Stimulated activated naive CD8-positive, alpha-beta T cell treated with anti-CD3 and anti-CD28 coated beads, Interleukin-15, Interleukin-2, amounts not matched to agents 100 U/mL and 50 U/mL, for 24 hours (primary cell): ENCODE data around the gene APOBEC3C.
"Not testable (repeated sequence)": the region's sequence is repeated elsewhere in the genome, so short reads cannot be mapped to it uniquely, and the experiment has no call there.

ENCODE experiments used
- ATAC-seq: fragments of 150-1000 bp; cut with Tn5 transposase; one replicate; pipeline ENCODE4 v1.10.0; 2021
- DNase-seq: peaks from one replicate; pipeline ENCODE4 v3.0.0; 2021

APOBEC3C gene

DNA sequence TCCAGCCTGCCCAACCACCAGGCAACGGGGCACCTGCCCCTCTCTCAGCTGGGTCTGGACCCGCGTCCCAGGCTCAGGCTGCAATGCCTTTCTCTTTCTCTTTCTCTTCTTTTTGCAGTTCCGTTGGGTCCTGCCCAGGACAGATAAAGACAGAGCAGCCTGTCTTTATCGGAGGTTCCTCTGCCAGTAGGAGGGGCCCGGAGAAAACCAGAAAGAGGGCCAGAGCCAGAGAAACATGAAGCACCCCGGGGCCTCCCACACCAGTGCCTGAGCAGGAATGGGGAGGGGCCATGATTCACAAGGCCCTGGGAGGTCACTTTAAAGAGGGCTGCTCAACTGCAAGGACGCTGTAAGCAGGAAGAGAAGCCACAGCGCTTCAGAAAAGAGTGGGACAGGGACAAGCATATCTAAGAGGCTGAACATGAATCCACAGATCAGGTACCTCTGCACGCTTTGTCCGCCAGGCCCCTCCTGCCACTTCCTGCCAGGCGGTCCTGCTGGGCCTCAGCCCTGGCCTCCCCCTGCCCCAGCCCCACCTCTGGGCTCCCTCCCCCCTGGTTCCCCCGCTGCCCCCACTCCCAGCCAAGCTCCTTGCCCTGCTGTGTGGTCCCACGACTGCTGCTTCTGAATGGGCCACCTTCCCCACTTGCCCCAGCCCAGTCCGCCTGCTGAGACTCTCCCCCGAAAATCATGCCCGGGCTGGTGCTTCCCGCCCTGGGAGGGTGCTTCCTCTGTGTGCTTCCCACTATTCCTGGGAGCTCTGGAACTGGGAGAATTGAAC, at the start of gene APOBEC3C:
Gene APOBEC3C, plus strand, starts transcription at position 316 of the 781 bp plus-strand sequence. Its CDS starts 106 bp downstream, at position 422.
- DNase-seq (peak; percentile 84), ATAC-seq (peak; percentile 99)

DNA sequence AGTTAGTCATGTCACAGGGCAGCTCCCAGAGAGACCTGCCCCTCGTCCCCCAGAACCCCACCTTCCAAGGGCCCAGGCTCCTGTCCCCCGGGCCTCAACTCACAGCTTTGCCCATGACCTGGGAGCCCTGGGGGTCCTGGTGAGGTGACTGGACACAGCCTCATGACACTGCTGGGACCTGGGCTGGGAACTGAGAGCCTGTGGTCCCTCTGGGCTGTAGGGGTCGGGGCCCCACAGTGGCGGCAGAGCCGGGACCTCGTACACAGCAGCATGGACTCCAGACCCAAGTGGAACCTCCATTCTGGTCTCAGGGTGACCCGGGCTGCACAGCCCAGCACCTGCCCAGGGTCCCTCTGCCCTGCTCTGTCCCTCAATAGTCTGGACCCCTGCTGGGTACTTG, 49.8 kb upstream of the APOBEC3C start:
- peak; percentile 32 for ATAC-seq
- no peak for DNase-seq

DNA sequence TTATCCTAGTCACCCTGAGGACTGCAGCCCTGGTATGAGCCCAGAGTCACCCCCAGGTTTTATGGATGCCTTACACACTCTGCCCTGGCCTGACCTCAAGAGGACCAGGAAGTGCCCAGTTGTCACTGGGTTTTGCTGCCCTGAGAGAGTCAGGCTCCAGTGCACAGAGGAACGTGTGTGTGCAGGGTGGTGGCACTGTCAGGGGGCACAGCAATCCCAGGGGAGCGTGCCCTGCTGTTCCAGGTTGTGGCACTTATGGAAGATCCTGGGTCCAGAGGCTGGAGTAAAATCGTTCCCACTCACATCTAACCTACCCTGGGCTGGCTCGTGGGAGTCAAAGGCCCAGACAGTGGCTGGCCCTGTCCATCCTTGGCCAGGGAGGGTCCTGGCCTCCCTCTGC, 49.1 kb upstream of the APOBEC3C start:
- DNase-seq (no peak), ATAC-seq (no peak)

DNA sequence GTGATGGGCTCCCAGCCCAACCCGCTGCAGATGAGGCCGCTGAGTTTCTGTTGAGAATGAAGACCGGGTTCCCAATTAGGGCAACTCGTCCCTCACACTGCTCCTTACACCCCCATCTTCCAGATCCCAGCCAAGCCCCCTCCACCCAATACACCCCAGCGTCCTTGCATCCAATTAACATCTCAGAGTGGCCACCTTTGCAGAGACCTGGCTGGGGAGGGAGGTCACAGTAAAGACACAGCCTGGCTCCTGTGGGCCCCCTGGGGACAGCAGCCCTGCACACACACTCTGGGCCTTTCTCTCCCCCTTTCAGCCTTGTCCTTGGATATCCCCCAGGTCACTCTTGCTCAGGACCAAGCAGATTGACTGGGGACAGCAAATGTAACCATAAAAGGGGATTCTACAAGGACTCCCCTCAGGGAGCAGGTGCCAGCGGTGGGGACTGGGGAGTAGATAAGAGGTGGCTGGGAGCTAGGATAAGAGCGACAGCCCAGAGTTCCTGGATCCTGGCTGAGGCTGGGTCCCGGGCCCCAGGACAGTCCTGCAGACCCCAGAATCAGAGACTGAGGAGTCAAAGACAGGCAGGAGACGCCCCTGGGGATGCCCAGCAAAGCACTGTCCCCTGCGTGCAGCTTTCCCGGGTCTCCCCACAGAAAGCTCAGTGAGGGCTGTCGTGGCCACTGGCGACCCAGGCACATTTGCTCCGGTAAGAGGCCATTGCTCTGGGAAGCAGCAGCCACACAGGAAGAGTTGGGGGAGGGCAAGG, 48.3 kb upstream of the APOBEC3C start:
- ATAC-seq (no peak), DNase-seq (no peak)

DNA sequence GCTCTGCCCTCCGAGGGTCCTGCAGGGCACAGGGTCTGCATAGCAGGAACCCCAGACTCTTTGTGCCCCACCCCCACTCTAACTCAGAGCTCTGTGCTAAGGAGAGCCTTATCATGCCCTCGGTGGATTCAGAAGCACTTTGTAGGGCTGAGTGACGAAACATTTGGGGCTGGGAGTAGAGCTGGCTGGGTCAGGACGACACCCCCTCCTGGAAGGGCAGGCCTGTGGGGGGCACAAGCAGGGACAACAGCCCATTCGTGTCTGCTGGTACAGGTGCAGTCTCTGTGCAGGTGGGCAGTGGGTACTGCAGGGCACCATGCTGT, 47.7 kb upstream of the APOBEC3C start:
- ATAC-seq, result no peak
- no peak for DNase-seq

DNA sequence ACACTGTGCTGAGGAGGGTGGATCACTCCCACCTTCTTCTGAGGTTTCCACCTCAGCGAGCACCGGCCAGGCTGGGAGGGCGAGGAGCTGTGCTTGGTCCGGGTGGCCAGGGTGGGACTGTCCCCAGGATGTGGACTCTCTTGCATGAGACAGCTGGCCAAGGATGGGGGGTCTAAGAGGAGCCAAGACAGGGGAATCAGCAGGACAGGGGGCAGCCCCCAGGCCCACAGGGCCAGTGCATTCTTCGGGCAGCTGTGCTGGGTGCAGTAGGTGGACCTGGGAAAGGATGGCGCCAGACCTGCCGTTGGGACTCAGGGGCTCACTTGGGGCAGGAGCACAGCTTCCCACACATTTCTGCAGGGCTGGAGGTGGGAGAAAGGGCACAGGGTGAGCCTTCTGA, 47.1 kb upstream of the APOBEC3C start:
- ATAC-seq (no peak), DNase-seq (no peak)

DNA sequence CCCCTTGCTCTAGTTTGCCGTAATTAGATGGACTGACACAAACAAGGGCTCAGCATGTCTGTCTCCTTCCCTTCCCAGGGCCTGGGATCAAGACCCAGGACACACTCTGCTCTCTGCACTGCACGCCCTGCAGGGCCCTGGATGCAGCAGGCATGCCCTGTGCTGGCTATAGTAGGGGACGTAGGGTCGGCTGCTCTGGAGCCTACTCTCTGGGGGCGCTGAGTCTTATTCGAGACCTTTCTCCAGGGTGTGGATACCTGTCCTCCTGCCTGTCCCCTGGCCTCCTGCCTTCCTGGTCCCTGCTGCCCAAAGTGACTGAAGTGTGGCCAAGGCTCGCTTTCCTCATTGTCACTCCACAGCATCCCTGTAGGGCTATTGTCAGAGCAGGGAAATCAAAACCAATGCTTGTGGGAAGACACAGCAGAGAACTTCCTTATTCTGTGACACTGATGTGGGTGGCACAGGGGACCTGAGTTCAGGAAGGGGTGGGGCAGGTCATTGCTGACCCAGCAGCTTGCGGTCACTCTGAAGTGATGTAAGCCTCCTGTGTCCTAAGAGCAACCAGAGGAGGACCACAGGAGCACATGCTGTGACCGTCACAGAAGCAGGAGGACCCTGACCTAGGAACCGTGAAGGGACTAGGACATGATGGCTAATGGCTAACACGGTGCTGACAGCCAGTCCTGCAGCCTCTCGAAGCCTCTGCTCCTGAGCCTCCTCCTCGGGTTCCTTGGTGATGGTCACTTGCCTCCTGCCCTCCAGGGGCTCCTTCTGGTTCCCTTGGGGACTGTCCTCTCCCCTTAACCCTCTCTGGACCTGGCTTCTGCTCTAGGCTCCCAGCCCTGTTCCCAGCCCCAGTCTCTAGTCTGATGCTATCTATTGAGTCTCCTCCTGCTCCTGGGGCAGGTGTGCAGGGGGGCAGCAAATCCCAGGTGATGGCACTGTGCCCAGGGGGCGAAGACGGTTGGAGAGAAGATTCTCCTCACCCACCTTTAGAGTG, 46.3 kb upstream of the APOBEC3C start:
- DNase-seq (no peak), ATAC-seq (no peak)

DNA sequence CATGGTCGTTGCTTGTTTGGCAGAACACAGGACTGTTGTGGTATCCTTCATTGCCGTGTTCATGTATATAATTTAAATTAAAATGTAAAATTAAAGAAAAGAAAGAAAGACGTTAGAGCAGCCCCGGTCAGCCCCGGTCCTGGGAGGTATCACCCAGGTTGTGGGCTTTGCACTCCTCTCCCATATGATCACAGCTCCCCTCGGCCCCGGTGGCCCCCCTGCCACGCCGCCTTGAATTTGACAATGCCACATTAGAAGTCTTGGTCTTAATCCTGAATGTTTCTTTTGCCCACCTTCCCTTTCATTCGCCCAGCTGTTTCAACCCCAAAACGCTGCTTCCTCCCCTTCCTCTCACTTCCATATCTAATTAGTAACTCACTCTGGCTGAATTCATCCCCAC, 45.3 kb upstream of the APOBEC3C start:
- ATAC-seq (no peak), DNase-seq (no peak)

DNA sequence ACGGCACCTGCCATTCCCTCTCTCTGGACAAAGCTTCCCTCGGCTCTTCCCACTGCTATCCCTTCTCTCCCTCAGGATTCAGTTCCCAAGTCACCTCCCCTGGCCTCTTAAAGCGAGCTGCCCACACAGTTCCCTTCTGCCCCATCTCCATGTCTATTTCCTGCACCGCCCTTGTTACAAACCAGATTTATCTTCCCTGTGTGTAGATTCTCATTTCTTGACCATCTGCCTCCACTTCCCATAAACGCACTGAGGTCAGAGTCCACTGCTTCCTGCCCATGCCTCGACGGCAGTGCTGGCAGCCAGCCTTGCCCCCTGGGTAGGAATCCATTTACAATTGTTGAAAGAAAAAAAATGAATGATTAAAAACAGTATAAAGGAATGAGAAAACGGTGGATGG, 43.5 kb upstream of the APOBEC3C start:
- ATAC-seq (no peak), DNase-seq (no peak)

DNA sequence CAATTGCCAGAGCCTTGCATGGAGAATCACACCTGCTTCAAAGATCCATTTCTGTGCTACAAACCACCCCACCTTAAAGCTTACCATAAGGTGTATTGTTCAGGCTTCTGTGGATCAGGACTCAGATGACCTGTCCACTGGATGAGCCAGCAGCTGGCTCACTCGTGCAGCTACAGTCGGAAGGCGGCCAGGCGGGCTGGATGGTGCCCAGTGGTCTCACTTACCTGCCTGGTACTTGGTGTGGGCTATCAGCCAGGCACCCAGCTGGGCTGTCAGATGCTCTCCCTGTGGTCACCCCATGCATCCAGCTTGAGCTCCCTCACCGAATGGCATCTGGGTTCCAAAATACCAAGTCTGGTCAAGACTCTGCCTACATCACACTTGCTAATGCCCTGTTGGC, 42.9 kb upstream of the APOBEC3C start:
- ATAC-seq (no peak), DNase-seq (no peak)

DNA sequence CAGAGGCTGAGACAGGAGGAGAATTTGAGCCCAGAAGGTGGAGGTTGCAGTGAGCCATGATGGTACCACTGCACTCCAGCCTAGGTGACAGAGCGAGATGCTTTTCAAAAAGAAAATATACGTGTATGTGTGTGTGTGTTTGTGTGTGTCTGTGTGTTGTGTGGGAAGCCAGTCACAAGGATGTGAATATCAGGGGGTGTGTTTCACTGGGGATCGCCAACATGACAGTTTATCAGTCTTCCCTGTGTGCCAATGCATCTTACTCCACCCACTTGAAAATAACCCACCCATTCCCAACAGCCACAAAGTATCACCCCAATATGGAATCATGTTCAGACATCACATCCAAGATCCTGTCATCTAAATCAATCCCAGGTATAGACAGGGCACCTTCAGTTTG, 42.3 kb upstream of the APOBEC3C start:
- no peak for ATAC-seq

DNA sequence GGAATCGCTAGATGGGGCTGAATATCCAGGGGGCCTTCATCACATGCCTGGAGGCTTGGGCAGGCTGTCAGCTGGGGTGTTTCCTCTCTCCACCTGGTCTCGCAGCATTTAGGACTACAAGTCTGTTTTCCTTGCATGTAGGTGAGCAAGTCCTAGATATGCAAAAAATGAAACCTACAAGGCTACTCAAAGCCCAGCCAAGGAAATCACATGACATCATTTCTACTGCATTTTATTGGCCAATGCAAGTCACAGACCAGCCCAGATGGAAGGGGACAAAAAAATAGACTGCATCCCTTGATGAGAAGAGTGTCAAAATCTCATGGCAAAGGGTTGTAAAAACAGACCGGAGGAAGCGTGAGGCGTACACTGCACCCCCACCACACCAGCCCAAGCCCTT, 41.5 kb upstream of the APOBEC3C start:
- no peak for DNase-seq
- no peak for ATAC-seq

More for the DNA sequence above, 42.3 kb upstream of the APOBEC3C start:
- no peak for DNase-seq

DNA sequence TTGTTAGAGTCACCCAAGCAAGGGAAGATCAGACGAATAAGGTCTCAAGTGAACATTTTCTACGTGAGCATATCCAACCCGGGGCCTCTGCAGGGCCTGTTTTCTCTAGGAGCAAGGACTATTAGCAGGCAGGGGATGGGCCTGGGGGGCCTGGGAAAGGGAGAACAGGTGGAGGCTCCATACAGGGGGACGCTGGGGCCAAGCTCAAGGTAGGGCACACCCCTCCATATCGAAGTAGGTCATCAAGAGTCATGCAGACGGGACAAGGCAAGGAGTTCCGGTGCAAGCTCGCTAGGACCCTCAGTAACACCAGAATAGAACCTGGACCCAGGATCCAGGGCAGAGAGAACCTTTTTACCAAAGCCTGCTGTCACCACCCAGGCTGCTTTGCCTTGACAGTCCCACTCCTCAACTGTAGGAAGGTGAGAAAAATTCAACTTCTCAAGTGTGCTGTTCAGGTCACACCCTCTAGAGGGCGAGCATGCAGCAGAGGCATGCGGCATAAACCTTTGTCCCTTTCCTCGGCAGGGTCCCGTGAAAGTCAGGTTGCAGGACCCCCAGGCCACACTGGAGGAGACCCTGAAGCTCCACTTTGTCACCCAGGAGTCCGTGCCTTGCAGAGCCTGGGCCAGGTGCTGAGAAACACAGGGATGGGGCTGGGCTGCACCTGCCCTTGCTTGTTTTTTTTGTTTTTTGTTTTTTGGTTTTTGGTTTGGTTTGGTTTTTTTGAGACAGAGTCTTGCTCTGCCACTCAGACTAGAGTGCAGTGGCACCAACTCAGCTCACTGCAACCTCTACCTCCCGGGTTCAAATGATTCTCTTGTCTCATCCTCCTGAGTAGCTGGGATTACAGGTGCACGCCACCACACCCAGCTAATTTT, 40.5 kb upstream of the APOBEC3C start:
- DNase-seq, result peak; percentile 34
- ATAC-seq, result no peak

DNA sequence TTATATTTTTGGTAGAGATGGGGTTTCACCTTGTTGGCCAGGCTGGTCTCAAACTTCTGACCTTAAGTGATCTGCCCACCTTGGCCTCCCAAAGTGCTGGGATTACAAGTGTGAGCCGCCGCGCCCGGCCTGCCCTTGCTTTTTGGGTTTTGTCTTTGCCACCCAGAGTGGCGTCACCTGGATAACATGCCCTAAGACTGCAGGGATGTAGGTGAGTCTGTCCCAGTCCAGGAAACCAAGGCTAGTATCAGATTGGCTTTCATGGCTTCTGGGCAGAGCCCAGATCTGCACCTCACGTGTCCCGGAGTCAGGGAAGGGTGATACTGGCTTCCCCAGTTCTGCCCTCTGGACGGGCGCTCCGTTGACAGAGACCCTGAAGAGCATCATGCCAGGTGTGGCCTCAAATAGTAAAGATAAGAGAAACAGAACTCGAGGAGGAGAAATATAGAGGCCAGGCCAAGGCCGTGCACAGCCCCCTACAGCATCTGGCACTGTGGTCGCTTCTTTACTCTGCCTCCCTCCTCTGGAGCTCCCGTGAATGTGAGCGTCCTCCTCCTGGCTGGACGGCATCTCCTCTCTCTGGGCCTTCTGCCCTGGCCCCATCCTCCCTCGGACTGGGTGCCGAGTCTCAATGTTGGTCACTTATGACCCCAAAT, 39.8 kb upstream of the APOBEC3C start:
- DNase-seq (no peak), ATAC-seq (no peak)

DNA sequence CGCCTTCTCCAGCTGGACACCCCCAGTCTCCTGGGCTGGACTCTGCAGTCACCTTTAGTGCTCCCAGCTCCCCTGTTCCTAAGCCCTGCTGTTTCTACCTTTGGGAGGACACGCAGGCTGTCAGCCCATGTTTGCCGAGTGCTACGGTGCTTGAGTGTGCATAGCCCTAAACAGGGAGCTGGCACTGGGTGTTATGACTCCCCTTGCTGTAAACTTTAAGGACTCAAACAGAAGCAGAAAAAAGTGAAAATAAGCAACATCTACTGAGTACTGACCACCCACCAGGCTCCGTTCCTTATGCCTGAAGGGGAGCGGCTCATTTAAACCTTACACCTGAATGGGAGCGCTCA, 39.3 kb upstream of the APOBEC3C start:
- ATAC-seq (no peak), DNase-seq (no peak)

DNA sequence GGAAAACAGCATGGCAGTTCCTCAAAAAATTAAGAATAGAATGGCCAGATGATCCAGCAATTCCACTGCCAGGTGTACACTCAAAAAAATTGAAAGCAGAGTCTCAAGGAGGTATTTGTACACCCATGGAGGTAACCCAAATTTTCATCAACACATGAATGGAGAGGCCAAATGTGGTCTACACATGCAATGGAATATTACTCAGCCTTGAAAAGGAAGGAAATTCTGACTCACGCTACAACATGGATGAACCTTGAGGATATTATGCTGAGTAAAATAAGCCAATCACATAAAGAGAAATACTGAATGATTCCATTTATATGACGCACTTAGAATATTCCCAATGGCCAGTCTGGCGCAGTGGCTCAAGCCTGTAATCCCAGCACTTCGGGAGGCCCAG, 36.8 kb upstream of the APOBEC3C start:
- not testable (repeated sequence) for DNase-seq, ATAC-seq

DNA sequence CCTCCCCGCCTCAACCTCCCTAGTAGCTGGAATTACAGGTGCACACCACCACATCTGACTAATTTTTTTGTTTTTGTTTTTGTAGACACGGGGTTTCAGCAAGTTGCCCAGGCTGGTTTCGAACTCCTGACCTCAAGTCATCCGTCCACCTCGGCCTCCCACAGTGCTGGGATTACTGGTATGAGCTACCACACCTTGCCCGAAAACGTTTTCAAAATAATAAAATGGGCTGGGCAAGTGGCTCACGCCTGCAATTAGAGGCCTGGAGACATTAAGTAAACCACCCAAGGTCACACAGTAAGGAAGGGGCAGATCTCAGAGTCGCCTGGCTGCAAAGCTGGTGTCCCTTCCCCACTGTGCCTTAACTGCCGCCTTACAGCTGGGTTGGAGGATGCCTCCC, 33.5 kb upstream of the APOBEC3C start:
- not testable (repeated sequence) for DNase-seq, ATAC-seq

DNA sequence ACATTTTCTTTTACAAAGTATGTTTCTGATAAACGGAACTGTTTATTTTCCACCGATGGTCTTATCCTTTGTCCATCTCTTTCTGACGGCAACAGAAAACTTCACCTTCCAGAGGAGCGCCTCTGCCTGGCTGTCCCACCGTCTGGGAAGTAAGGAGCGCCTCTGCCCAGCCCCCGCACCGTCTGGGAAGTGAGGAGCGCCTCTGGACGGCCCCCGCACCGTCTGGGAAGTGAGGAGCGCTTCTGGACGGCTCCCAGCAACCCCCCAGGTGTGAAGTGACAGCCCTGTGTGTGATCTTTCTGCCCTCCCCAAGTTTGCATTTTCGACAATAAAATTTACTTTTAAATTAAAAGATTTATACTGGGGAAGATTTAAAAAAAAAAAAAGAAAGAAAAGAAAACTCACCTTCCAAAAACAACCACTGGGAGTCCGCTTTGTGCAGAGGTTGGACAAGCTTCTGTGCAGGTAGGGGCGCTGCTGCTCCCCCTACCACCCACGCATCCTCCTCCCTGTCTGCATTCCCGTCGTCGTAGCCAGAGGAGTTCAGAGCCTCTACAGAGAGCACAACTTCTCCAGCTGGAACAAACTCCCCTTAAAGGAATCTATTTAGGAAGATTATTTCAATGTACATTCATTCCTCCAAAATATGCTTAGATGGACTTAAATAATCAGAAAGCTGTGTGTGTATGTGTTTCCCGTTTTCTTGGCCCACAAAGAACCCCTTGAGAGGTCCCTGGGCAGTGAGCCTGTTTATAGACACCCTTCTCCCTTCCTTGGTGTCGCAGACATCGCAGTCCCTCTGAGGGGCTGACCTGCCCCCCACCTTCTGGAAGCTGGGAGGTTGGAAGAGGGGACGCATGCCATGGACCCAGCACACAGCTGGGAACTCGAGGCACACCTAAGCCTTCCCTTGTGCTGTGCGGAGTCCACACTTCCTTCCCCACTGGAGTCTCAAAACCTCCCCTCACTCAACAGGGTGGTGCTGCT, 32.8 kb upstream of the APOBEC3C start:
- ATAC-seq, result peak; percentile 3
- DNase-seq, result no peak

DNA sequence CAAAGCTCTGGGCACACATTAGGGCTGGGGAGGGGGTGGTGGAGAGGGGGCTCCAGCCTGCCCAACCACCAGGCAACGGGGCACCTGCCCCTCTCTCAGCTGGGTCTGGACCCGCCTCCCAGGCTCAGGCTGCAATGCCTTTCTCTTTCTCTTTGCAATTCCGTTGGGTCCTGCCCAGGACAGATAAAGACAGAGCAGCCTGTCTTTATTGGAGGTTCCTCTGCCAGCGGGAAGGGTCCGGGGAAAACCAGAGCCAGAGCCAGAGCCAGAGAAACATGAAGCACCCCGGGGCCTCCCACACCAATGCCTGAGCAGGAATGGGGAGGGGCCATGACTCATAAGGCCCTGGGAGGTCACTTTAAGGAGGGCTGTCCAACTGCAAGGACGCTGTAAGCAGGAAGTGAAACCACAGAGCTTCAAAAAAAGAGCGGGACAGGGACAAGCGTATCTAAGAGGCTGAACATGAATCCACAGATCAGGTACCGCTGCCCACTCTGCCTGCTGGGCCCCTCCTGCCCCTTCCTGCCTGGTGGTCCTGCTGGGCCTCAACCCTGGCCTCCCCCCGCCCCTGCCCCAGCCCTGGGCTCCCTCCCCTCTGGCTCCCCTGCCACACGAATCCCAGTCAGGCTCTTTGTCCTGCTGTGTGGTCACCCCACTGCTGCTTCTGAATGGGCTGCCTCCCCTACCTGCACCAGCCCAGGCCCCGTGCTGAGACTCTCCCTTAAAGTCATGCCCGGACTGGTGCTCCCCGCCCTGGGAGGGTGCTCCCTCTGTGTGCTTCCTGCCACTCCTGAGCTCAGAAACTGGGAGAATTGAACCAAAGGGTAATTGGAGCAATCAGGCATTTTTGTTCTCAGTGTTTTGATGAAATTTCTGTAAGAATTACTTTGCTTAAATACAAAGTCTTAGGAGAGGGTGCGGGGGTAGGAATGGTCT, 31.8 kb upstream of the APOBEC3C start, which contains the start of gene APOBEC3B:
Gene APOBEC3B, plus strand, starts transcription at position 356 of the 936 bp plus-strand sequence. Its CDS starts 107 bp downstream, at position 463.
- ATAC-seq (peak; percentile 71), DNase-seq (peak; percentile 60)
